PFSK-1 (cell line): ENCODE data around the gene CROCC2.

Experiments
- FOXP2 ChIP-seq: optimal IDR thresholded peaks from 2 replicates; pipeline ENCODE3; 2011; ENCODE audit warnings: borderline replicate concordance, control low read depth, inconsistent platforms; ENCODE audit not compliant: insufficient read depth; ENCODE audit errors: extremely low read length, extremely low read depth
- POLR2AphosphoS5 ChIP-seq: IDR thresholded peaks from 2 replicates; pipeline ENCODE4 v1.6.1; 2012; ENCODE audit warnings: low read depth, mild to moderate bottlenecking, control low read depth, low read length, moderate library complexity
- SIN3A ChIP-seq: IDR thresholded peaks from 2 replicates; pipeline ENCODE4 v1.6.1; 2012; ENCODE audit warnings: mild to moderate bottlenecking, low read length, moderate library complexity, borderline replicate concordance; ENCODE audit not compliant: insufficient read depth
- TAF1 ChIP-seq: IDR thresholded peaks from 2 replicates; pipeline ENCODE4 v1.6.1; 2012; ENCODE audit warnings: low read length, control low read depth, borderline replicate concordance; ENCODE audit not compliant: insufficient read depth
- TF ChIP-seq, protein P1 (sequence below), 2 experiments: IDR thresholded peaks; 2 replicates each; pipeline versions ENCODE4 v1.6.1 to v1.8.0; 2011 to 2012; ENCODE audit warnings: low read depth in 2 of 2, low read length in 2 of 2, control low read depth in 1 of 2, inconsistent platforms in 1 of 2, mild to moderate bottlenecking in 1 of 2, moderate library complexity in 1 of 2; ENCODE audit not compliant: insufficient read depth in 1 of 2

The CROCC2 gene

DNA sequence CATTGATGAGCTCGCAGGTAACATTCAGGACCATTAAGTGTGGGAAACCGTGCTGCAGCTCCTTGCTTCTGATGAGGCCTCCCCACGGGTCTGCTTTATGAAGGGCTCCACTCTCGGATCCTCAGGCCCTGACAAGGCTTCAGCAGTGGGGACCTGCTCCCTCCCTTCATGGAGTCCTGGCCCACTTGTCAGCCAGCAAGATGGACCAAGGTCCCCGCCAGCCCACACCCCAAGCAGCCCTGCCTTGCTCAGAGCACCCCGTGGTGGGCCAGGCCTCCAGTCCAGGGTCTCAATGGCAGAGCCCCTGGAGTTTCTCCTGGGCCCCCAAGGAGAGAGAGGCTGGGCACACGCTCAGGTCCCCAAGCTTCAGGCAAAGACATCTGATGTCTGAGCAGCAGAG is 41.5 kb downstream of the CROCC2 start:
- TF ChIP-seq, protein P1, sequence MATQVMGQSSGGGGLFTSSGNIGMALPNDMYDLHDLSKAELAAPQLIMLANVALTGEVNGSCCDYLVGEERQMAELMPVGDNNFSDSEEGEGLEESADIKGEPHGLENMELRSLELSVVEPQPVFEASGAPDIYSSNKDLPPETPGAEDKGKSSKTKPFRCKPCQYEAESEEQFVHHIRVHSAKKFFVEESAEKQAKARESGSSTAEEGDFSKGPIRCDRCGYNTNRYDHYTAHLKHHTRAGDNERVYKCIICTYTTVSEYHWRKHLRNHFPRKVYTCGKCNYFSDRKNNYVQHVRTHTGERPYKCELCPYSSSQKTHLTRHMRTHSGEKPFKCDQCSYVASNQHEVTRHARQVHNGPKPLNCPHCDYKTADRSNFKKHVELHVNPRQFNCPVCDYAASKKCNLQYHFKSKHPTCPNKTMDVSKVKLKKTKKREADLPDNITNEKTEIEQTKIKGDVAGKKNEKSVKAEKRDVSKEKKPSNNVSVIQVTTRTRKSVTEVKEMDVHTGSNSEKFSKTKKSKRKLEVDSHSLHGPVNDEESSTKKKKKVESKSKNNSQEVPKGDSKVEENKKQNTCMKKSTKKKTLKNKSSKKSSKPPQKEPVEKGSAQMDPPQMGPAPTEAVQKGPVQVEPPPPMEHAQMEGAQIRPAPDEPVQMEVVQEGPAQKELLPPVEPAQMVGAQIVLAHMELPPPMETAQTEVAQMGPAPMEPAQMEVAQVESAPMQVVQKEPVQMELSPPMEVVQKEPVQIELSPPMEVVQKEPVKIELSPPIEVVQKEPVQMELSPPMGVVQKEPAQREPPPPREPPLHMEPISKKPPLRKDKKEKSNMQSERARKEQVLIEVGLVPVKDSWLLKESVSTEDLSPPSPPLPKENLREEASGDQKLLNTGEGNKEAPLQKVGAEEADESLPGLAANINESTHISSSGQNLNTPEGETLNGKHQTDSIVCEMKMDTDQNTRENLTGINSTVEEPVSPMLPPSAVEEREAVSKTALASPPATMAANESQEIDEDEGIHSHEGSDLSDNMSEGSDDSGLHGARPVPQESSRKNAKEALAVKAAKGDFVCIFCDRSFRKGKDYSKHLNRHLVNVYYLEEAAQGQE (IDR thresholded peaks at IDR 0.05; ENCODE audit: insufficient read depth in 1 of 2, low read depth in 2 of 2, low read length in 2 of 2) = no peak
- no peak for TF ChIP-seq TAF1
- no peak for TF ChIP-seq FOXP2
- no peak for TF ChIP-seq POLR2AphosphoS5
- no peak for TF ChIP-seq SIN3A

DNA sequence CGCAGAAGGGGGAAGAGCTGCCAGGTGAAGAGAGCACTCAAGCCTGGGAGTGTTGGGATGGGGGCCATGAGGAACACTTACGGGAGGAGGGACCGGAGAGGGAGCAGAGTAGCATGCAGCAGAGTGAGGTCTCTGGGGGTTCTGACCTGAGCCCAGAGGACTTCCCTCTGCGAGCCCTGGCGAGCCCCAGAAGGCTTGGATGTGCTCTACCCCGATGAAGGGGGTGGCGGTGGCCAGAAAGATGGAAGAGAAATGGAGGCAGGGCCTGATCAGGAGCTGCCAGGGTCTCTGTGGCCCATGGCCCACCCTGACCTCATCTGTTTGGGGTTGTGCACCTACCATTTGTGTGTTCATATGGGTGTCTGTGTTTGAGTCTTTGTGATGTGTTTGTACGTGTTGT is 42.0 kb downstream of the CROCC2 start:
- TF ChIP-seq, protein P1 (IDR thresholded peaks at IDR 0.05; ENCODE audit: insufficient read depth in 1 of 2, low read depth in 2 of 2, low read length in 2 of 2) = no peak

DNA sequence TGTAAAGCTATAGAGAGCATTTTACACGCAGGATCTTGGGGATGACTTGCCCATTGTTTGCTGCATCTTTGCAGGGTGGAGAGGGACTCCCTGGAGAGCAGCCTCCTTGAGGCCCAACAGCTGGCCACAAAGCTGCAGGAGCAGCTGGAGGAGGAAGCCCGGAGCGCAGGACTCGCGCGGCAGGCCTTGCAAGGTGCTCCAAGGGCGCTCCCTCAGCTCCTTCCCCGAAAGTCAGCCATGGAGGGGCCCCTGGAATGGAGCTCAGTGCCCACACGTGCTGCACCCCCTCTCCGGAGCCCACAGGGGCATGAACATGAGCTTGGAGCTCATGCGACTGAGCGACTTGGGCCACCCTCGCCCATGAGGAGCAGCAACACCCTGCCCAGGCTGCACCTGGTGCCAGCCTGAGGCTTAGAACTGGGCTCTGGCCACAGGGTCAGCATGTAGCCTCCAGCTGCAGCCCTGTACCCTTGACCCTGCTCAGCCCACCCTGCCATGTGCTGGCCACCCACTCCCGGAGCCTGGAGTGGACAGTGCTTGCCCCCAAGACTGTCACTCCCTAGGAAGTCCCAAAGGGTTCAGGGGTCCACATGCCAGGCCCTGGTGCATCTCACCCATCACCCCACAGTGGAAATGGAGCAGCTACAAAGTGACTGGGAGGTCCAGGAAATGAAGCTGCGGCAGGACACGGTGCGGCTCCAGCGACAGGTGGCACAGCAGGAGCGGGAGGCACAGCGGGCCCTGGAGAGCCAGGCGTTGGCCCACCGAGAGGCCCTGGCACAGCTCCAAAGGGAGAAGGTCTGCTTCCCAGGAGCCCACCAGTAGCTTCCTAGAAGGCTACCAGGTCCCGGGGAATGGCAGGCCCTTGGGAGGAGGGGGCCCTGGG is 43.0 kb downstream of the CROCC2 start:
- TF ChIP-seq FOXP2 (no peak), POLR2AphosphoS5 (no peak), SIN3A (no peak), TAF1 (no peak)
- TF ChIP-seq, protein P1 (IDR thresholded peaks at IDR 0.05; ENCODE audit: insufficient read depth in 1 of 2, low read depth in 2 of 2, low read length in 2 of 2) = no peak

DNA sequence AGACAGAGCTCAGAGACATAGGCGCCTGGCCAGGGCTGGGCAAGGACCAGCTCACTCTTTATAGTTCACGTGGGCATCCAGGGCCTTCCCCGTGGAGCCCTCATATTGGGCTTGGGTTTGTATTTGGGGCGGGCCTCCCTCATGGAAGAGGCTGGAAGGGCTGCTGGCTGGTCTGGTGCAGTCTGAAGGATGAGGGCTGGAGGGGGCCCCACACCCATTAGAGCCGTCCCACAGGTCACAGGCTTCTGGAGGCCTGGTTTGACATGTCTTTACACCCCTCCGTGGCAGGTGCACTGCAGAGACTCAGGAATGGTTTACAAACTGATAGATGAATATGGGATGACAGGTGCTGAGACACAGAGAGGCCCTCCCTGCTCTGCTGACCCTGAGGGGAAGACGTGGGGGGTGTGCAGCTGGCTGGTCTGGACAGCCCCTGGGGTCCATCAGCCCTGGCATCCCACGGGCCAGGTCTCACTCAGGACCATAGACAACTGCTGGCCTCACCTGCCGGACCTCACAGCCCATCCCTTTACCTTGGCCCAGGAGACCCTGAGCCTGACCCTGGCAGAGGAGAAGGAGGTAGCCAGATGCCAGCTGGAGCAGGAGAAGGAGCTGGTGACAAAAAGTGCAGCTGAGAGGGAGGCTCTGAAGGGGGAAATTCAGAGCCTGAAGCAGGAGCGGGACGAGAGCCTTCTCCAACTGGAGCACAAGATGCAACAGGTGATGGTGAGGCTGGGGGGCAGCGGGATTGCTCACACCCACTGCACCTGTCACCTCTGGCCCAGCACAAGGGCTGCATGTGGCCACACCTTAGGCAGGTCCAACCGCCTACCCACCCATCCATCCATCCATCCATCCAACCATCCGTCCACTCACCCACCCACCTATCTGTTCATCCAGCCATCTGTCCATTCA is 43.9 kb downstream of the CROCC2 start:
- TF ChIP-seq, protein P1 (IDR thresholded peaks at IDR 0.05; ENCODE audit: insufficient read depth in 1 of 2, low read depth in 2 of 2, low read length in 2 of 2) = no peak
- TF ChIP-seq FOXP2 (no peak), TAF1 (no peak)

DNA sequence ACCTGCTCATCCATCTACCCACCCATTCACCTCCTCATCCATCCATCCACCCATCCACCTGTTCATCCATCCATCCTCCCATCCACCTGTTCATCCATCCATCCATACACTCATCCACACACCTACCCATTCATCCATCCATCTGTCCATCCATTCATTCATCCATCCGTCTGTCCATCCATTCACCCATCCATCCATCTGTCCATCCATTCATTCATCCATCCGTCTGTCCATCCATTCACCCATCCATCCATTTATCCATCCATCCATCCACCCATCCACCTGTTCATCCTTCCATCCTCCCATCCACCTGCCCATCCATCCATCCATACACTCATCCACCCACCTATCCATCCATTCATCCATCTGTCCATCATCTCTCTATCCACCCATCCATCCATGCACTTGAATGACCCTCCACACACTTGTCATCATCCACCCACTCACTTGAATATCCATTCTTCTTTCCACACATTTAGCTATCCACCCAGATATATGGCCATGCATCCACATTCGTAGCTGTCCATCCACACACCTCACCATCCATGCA is 45.0 kb downstream of the CROCC2 start:
- TF ChIP-seq POLR2AphosphoS5 (no peak), TAF1 (no peak), FOXP2 (no peak)
- TF ChIP-seq, protein P1 (IDR thresholded peaks at IDR 0.05; ENCODE audit: insufficient read depth in 1 of 2, low read depth in 2 of 2, low read length in 2 of 2) = no peak
